ENCODE results near the gene RNU5D-1. TPM values are rescaled to one million over a fixed set of nuclear protein-coding genes. Genes with fewer than 3 reads are reported as not detected.

Gene RNU5D-1
- total and polyA plus RNA-seq, 2 donors from 2014 or later, result not detected

DNA sequence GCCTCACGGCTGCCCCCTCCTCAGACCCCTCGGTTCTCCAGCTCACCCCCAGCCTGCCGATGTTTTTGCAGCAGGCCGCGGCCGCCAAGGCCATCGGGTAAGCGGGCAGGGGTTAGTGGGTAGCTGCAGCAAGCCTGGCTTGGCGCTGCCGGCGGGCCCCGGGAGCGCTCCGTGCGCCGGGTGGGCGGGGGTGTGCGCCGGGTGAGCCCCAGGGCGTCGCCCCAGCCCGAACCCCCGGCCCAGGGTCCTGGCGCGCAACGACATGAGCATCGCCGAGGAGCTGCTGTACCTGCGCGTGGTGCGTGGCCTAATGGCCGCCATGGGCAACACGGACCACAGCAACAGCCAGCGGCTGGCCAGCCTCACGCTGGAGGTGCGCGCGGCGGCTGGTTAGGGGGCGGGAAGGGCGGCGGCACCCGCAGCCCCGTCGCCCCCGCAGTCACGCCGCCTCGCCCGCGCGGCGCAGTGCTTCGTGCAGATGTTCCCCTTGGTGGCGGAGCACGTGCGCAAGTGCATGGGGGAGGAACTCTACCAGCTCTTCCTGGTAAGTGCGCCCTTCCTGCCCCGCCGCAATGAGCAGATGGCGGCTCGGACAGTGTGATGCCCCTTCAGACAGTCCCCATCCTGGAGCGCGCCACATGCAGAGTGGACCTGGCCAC, 6.5 kb downstream of the RNU5D-1 start:
- Histone ChIP-seq H3K4me1 (ENCODE audit: control insufficient read depth in 2 of 3, insufficient read depth in 2 of 3, low read depth in 1 of 3, low read length in 3 of 3) (no peaks in the 10 kb centered on the region), H3K9me3 (ENCODE audit: control insufficient read depth in 2 of 3, insufficient read depth in 1 of 3, low read length in 3 of 3) (no peaks in the 10 kb centered on the region), H3K27me3 (ENCODE audit: control insufficient read depth, insufficient read depth, low read length) (no peaks in the 10 kb centered on the region), H3K9ac (ENCODE audit: low read length in 3 of 3) (no peak overlapping the region), H3K27ac (ENCODE audit: low read depth in 2 of 2, low read length in 2 of 2) (no peak overlapping the region), H3K36me3 (ENCODE audit: control insufficient read depth in 2 of 3, insufficient read depth in 3 of 3, low read length in 3 of 3) (no peaks in the 10 kb centered on the region), H3K4me3 (ENCODE audit: low read length in 3 of 3) (no peak overlapping the region)
- intact Hi-C loops (cut with DNase I), result no loop called here
- FAIRE-seq, result no peak
- TF ChIP-seq, protein P1, sequence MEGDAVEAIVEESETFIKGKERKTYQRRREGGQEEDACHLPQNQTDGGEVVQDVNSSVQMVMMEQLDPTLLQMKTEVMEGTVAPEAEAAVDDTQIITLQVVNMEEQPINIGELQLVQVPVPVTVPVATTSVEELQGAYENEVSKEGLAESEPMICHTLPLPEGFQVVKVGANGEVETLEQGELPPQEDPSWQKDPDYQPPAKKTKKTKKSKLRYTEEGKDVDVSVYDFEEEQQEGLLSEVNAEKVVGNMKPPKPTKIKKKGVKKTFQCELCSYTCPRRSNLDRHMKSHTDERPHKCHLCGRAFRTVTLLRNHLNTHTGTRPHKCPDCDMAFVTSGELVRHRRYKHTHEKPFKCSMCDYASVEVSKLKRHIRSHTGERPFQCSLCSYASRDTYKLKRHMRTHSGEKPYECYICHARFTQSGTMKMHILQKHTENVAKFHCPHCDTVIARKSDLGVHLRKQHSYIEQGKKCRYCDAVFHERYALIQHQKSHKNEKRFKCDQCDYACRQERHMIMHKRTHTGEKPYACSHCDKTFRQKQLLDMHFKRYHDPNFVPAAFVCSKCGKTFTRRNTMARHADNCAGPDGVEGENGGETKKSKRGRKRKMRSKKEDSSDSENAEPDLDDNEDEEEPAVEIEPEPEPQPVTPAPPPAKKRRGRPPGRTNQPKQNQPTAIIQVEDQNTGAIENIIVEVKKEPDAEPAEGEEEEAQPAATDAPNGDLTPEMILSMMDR (IDR thresholded peaks at IDR 0.05; ENCODE audit: borderline replicate concordance, extremely low read depth, insufficient read depth), result no peak
- no peak for DNase-seq

DNA sequence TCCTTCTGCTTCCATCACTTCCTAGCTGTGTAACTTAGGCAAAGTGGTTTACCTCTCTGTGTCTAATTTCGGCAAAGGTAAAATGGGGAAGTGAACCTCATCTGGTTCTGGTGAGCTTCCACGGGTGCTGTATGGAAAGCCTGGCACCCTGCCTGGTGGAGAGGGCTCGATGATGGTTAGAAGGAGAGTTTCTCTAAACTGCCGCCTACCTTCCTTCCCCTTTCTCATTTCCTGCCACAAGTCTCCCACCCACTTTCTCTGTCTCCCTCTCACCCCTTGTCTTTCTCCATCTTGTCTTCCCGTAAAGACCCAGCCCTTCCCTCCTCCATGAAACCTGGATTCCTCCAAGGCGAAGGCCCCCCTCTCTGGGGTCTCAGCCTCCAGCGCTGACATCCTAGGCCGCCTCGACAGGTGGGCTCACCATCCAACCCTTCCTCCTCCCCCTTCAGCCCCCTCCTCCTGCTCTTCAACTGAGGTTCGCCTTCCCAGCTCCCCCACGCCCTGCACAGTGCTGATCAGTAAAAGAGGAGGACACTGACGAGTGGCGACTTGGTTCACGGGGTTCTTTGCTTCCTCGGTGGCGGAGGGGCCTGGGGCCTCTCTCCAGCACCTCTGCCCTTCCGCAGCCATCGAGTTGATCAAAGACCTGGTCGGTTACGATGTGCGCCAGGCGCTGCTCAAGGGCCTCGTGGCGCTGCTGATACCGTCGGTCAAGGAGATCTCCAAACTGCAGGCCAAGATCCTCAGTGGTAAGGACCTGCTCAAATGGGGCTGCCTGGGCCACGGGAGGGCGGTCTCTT, 7.3 kb downstream of the RNU5D-1 start:
- no peak overlapping the region for H3K27ac ChIP-seq (ENCODE audit: low read depth in 2 of 2, low read length in 2 of 2)
- no peak overlapping the region for H3K4me3 ChIP-seq (ENCODE audit: low read length in 3 of 3)
- FAIRE-seq, result no peak
- H3K4me1 ChIP-seq (ENCODE audit: control insufficient read depth in 2 of 3, insufficient read depth in 2 of 3, low read depth in 1 of 3, low read length in 3 of 3), result no peaks in the 10 kb centered on the region
- TF ChIP-seq, protein P1 (IDR thresholded peaks at IDR 0.05; ENCODE audit: borderline replicate concordance, extremely low read depth, insufficient read depth), result no peak
- no peak for DNase-seq
- intact Hi-C loops (cut with DNase I), result no loop called here
- no peaks in the 10 kb centered on the region for H3K9me3 ChIP-seq (ENCODE audit: control insufficient read depth in 2 of 3, insufficient read depth in 1 of 3, low read length in 3 of 3)
- H3K36me3 ChIP-seq (ENCODE audit: control insufficient read depth in 2 of 3, insufficient read depth in 3 of 3, low read length in 3 of 3), result no peaks in the 10 kb centered on the region
- H3K27me3 ChIP-seq (ENCODE audit: control insufficient read depth, insufficient read depth, low read length), result no peaks in the 10 kb centered on the region
- H3K9ac ChIP-seq (ENCODE audit: low read length in 3 of 3), result no peak overlapping the region

DNA sequence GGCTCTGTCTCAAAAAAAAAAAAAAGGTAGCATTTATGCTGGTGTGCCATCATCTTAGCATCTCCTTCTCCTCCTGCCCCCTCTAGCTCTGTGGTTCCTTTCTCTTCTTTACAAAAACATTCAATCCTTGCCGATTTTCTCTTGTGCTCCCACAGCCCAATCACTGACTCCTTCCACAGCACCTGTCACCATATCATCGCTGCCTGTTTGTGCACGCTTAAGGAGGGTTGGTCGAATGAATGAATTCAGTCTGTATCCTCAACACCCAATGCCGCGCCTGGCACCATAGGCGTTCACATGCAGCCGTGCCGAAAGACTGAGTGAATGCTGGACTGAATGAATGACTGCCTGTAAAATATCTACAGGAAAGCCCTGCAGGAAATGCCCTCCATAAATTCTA, 7.9 kb downstream of the RNU5D-1 start:
- TF ChIP-seq, protein P1 (IDR thresholded peaks at IDR 0.05; ENCODE audit: borderline replicate concordance, extremely low read depth, insufficient read depth), result no peak
- no peak overlapping the region for H3K9ac ChIP-seq (ENCODE audit: low read length in 3 of 3)
- intact Hi-C loops (cut with DNase I), result no loop called here
- H3K4me3 ChIP-seq (ENCODE audit: low read length in 3 of 3), result no peak overlapping the region
- H3K4me1 ChIP-seq (ENCODE audit: control insufficient read depth in 2 of 3, insufficient read depth in 2 of 3, low read depth in 1 of 3, low read length in 3 of 3), result no peaks in the 10 kb centered on the region
- no peak for FAIRE-seq
- H3K9me3 ChIP-seq (ENCODE audit: control insufficient read depth in 2 of 3, insufficient read depth in 1 of 3, low read length in 3 of 3), result no peaks in the 10 kb centered on the region
- no peaks in the 10 kb centered on the region for H3K27me3 ChIP-seq (ENCODE audit: control insufficient read depth, insufficient read depth, low read length)
- DNase-seq, result no peak
- H3K27ac ChIP-seq (ENCODE audit: low read depth in 2 of 2, low read length in 2 of 2), result no peak overlapping the region
- H3K36me3 ChIP-seq (ENCODE audit: control insufficient read depth in 2 of 3, insufficient read depth in 3 of 3, low read length in 3 of 3), result no peaks in the 10 kb centered on the region

Measured in kidney (tissue), 14 donors.